Cardiac fibroblast (primary cell): Measurements from ENCODE around the gene FGD1.

Experiments
- DNase-seq, 2 donors: peaks; one replicate each; pipeline versions ENCODE4 v3.0.0 to v3.0.0-alpha.2; 2010; ENCODE audit warnings: low read depth in 2 of 2
- H3K4me3 ChIP-seq, 2 donors: replicated peaks in 1 of 2; 1 replicate in 1 of 2; 2 replicates in 1 of 2; pipeline ENCODE4 v1.5.1; 2011; ENCODE audit warnings: low read depth in 2 of 2, low read length in 2 of 2, mild to moderate bottlenecking in 2 of 2, moderate library complexity in 1 of 2
- TF ChIP-seq, protein P1 (sequence below): IDR thresholded peaks from one replicate; pipeline ENCODE4 v1.5.1; 2011; ENCODE audit warnings: low read depth, mild to moderate bottlenecking, low read length, inconsistent platforms

The FGD1 gene

DNA sequence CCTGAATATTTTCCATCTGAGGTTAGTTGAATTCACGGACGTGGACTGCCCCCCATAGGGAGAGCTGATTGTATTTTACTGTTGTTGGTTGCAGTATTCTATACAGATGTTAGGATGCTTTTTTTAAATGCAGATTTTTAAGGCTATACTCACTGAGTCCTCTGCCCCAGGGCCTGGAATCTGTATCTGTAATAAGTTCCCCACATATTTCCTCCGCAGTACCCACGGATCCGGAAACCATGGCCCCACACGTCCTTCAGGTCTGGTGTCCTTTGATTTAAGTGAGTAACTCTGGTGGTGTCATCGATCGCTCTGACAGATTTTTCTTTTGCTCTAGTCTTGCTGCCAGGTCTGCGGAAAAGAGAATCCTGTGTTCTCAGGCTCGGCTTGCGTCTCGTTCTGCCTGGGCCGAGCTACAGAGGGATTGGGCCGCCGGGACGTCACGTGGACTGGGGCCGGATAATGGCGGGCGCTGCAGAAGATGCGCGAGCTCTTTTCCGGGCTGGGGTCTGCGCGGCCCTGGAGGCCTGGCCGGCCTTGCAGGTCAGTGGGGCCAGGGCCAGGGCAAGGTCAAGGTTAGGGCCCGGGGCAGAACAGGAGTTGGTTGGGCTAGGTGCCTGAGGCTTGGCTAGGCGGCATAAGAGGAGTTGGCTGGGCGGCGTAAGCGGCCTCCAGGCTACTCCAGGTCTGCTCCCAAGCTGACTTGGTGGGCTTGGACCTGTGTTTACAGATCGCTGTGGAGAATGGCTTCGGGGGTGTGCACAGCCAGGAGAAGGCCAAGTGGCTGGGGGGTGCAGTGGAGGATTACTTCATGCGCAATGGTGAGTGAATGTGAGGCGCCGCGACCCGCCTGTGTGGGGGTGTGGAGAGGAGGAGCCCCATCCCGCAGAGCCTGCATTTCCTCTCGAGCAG is 55.8 kb downstream of the FGD1 start, which contains the start of gene TSR2:
TSR2 (plus strand) TSS at position 445 of the 912 bp plus-strand sequence; CDS start at position 463, 18 bp downstream.
- TF ChIP-seq, protein P1, sequence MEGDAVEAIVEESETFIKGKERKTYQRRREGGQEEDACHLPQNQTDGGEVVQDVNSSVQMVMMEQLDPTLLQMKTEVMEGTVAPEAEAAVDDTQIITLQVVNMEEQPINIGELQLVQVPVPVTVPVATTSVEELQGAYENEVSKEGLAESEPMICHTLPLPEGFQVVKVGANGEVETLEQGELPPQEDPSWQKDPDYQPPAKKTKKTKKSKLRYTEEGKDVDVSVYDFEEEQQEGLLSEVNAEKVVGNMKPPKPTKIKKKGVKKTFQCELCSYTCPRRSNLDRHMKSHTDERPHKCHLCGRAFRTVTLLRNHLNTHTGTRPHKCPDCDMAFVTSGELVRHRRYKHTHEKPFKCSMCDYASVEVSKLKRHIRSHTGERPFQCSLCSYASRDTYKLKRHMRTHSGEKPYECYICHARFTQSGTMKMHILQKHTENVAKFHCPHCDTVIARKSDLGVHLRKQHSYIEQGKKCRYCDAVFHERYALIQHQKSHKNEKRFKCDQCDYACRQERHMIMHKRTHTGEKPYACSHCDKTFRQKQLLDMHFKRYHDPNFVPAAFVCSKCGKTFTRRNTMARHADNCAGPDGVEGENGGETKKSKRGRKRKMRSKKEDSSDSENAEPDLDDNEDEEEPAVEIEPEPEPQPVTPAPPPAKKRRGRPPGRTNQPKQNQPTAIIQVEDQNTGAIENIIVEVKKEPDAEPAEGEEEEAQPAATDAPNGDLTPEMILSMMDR, result no peak
- DNase-seq, result peak; percentile 89
- peak within 1 kb of the TSS; percentile 80 to 85 for H3K4me3 ChIP-seq

DNA sequence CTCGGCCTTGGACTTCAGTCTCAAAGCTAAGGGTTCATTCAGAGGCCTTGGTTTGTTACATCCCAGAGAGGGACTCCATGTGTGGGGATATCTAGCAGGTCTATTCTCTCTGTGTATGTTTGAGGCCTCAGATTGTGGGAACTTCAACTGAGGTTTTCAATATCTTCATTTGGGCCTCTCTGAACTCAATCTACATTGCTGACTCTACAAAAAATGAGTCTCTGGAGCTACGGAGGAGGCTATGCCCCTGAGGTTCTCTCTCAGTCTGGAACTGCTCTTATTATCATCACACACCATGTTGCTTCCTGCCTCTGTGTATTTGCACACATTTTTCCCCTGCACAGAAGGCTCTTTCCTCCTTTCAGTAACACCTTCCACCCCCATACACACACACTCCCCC is 60.9 kb downstream of the FGD1 start:
- TF ChIP-seq, protein P1, result no peak
- no peak overlapping the region for H3K4me3 ChIP-seq
- no peak for DNase-seq

DNA sequence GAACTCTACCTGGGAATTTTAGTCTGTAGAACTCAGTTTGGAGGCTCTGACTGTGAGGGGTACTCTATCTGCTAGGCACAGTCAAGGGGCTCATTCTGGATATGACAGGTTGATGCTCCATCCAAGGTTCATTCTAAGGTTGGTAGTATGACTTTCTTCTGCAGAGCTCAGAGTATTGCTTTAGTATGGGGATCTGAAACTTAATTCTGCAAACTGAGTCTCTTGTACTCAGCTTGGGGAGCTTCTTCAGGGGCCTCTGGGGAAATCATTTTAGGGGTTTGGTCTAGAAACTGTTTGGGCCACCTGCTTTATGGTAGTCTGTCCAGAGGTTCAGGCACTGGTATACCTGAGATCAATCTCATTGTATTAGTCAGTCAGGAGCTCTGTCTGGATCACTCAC is 65.5 kb downstream of the FGD1 start:
- no peak for DNase-seq
- no peak overlapping the region for H3K4me3 ChIP-seq
- TF ChIP-seq, protein P1, result no peak

DNA sequence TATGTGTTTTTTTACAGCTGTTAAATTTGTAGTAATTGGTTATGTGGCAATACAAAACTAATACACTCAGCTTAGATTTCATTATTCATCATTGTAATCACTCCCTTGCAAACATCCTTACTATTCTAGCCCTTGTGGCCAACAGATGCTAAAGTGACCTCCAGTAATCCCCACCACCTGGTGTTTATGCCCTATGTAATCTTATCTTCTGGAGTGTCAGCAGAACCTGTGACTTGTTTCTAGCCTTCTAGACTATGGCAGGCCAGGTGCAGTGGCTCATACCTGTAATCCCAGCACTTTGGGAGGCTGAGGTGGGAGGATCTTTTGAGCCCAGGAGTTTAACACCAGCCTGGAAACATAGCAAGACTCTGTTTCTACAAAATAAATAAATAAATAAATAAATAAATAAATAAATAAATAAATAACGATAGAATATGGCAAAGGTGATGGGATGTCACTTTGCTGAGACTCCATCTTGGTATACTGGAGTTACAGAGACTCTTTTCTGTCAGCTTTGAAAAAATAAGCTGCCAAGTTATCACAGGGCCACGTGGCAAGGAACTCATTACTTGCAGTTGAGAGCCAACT is 68.1 kb downstream of the FGD1 start:
- no peak for DNase-seq
- TF ChIP-seq, protein P1, result no peak

DNA sequence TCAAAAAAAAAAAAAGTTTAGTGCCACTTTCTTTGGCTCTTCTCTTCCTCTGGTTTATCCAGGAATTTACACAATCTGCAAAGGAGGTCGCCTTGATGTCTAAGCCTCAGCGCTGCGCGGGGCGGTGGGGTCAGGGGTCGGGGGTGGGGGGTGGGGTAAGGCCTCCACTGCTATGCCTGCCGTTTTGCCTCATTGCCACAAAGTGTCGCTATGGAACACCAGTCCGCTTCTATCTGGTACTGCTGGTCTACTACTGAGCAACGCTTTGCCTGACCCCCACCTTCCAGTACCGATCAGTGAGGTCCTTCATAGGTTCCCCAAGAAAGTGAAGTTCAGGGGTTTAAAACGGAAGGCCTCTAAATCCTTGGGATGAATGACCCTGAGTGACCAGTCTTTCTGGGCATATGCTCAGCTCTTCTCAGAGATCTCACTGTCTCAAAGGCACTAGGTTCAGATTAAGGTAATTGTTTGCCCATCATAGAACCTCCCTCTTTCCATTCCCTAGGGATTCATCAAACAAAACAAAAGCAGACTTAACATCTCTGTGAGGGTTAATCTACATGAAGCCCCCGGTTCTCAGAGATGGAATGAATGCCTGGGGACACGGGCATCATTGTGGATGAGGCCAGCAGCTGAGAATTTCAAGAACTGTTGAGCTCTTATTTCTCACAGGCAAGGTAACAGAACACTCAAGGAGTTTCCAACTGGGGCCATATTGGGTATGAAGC is 72.7 kb downstream of the FGD1 start:
- H3K4me3 ChIP-seq, result no peak overlapping the region
- peak in 1 of 2 donors; percentile 5 for DNase-seq
- TF ChIP-seq, protein P1, result no peak

More for the DNA sequence above, 68.1 kb downstream of the FGD1 start:
- no peak overlapping the region for H3K4me3 ChIP-seq

DNA sequence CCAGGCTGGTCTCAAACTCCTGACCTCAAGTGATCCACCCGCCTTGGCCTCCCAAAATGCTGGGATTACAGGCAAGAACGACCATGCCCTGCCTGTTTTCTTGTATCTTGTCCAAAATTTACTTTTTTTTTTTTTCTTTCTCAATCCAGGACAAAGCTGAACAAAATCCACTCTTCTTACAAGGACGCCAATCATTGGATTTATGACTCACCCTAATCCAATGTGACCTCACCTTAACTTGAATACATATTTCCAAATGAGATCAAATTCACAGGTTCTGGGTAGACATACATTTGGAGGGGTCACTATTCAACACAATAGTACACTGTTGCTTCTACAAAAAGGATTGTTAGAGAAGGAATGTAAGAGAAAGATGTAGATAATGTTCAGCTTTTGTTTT is 73.9 kb downstream of the FGD1 start:
- no peak overlapping the region for H3K4me3 ChIP-seq
- TF ChIP-seq, protein P1, result no peak
- DNase-seq, result no peak
